CD4-positive, alpha-beta T cell treated with Interleukin-4 for 4 hours (primary cell): ENCODE results near the gene IZUMO4.

ENCODE experiments used
- DNase-seq: peaks from one replicate; pipeline ENCODE4 v3.0.0-alpha.2; 2020

IZUMO4 gene

GRCh38 chr19:2059422-2060201 is 37.1 kb upstream of the IZUMO4 start:
- DNase-seq = no peak

GRCh38 chr19:2060884-2061494 is 35.7 kb upstream of the IZUMO4 start:
- DNase-seq = peak; percentile 63

GRCh38 chr19:2061495-2062388 is 35.0 kb upstream of the IZUMO4 start:
- DNase-seq = peak; percentile 99

- no peak for DNase-seq
Observed at GRCh38 chr19:2062389-2062729, 34.4 kb upstream of the IZUMO4 start.

- DNase-seq = no peak
Observed at GRCh38 chr19:2062770-2063169, 33.9 kb upstream of the IZUMO4 start.

- no peak for DNase-seq
Observed at GRCh38 chr19:2063824-2064223, 32.9 kb upstream of the IZUMO4 start.

- DNase-seq = no peak
Observed at GRCh38 chr19:2064395-2064787, 32.3 kb upstream of the IZUMO4 start.

GRCh38 chr19:2064788-2065524 is 31.8 kb upstream of the IZUMO4 start:
- no peak for DNase-seq

- DNase-seq = no peak
Observed at GRCh38 chr19:2070436-2070827, 26.3 kb upstream of the IZUMO4 start.

GRCh38 chr19:2070986-2071673 is 25.6 kb upstream of the IZUMO4 start:
- no peak for DNase-seq

- DNase-seq = no peak
Observed at GRCh38 chr19:2072757-2073551, 23.8 kb upstream of the IZUMO4 start.

GRCh38 chr19:2076526-2076944 is 20.2 kb upstream of the IZUMO4 start:
- no peak for DNase-seq

- no peak for DNase-seq
Observed at GRCh38 chr19:2077398-2077797, 19.3 kb upstream of the IZUMO4 start.

GRCh38 chr19:2077833-2078619 is 18.7 kb upstream of the IZUMO4 start:
- no peak for DNase-seq

GRCh38 chr19:2079076-2079864 is 17.4 kb upstream of the IZUMO4 start:
- DNase-seq = no peak

- DNase-seq = no peak
Observed at GRCh38 chr19:2079865-2080301, 16.8 kb upstream of the IZUMO4 start.

GRCh38 chr19:2080336-2080988 is 16.3 kb upstream of the IZUMO4 start:
- no peak for DNase-seq

- DNase-seq = peak; percentile 62
Observed at GRCh38 chr19:2081873-2082810, 14.6 kb upstream of the IZUMO4 start.
